Aorta (tissue), 5 donors: ENCODE measurements around the gene GORAB. TPM values are rescaled to one million over a fixed set of nuclear protein-coding genes. Genes with fewer than 3 reads are reported as not detected.

Experiments
- ATAC-seq: fragments of 200-7000 bp; cut with Tn5 transposase; one replicate; pipeline ENCODE4 v1.9.1; 2022; ENCODE audit warnings: moderate library complexity; ENCODE audit not compliant: low FRiP score
- DNase-seq, 2 donors: peaks; one replicate each; pipeline ENCODE4 v3.0.0-alpha.2; 2020
- H3K27ac ChIP-seq, 2 donors: one replicate each; pipeline ENCODE4 v1.5.1; 2013; ENCODE audit warnings: low read length in 2 of 2, mild to moderate bottlenecking in 2 of 2, moderate library complexity in 2 of 2, control low read depth in 1 of 2, inconsistent platforms in 1 of 2, low read depth in 1 of 2
- H3K27me3 ChIP-seq, 2 donors: one replicate each; pipeline ENCODE4 v1.6.1; 2013; ENCODE audit warnings: control low read depth in 1 of 2, low read length in 1 of 2, mild to moderate bottlenecking in 1 of 2, moderate library complexity in 1 of 2; ENCODE audit not compliant: insufficient read depth in 2 of 2, control insufficient read depth in 1 of 2
- H3K36me3 ChIP-seq, 2 donors: one replicate each; pipeline ENCODE4 v1.6.1; 2013; ENCODE audit warnings: control low read depth in 1 of 2, low read length in 1 of 2, mild to moderate bottlenecking in 1 of 2; ENCODE audit not compliant: insufficient read depth in 2 of 2, control insufficient read depth in 1 of 2
- H3K4me1 ChIP-seq, 2 donors: one replicate each; pipeline ENCODE4 v1.6.1; 2013; ENCODE audit warnings: low read length in 2 of 2, control low read depth in 1 of 2, mild to moderate bottlenecking in 1 of 2, moderate library complexity in 1 of 2; ENCODE audit not compliant: insufficient read depth in 2 of 2, control insufficient read depth in 1 of 2
- H3K4me3 ChIP-seq, 2 donors: one replicate each; pipeline ENCODE4 v1.5.1; 2013; ENCODE audit warnings: low read length in 2 of 2, control low read depth in 1 of 2, mild to moderate bottlenecking in 1 of 2
- H3K9me3 ChIP-seq: one replicate; pipeline ENCODE4 v1.6.1; 2013; ENCODE audit warnings: mild to moderate bottlenecking, low read length; ENCODE audit not compliant: control insufficient read depth
- WGBS, 2 donors: extraction: QIAGEN DNeasy Blood & Tissue Kit; methylation state at CpG; one replicate each; pipeline ENCODE4 v1.1.7; 2013; 5-methylcytosine and 5-hydroxymethylcytosine counted together
- intact Hi-C, 2 donors: fragments of 100-400 bp; cut with DNase I; formaldehyde crosslinking; loops; one replicate each; pipeline versions ENCODE4 v1.14.2 to v1.15.0; 2022
- polyA plus RNA-seq, 2 donors: library from polyadenylated mRNA; stranded (reverse); fragments of 200-250 nt; gene quantifications; one replicate each; pipeline ENCODE4 v1.2.3, GENCODE V29; 2013
- total RNA-seq, 2 donors: library from RNA; stranded (reverse); fragmentation: NEBNext Ultra II Directional; extraction: Animal tissue kit (Norgen Biotek cat#: 25700); gene quantifications; one replicate each; pipeline ENCODE4 v1.2.1, GENCODE V29; 2021
- donor health status: healthy with polysubstance abuse.
- donor health status: Bipolar disorder and iron deficiency.
- donor health status: DM: no; HTN: no; CAD: no.
- donor health status: DM: no; HTN: no; CAD: no.
- donor health status: DM: yes; HTN: yes; CAD: no.

The GORAB gene
- total and polyA plus RNA-seq, 4 donors = 6.8 to 18.4 (median 15.6) TPM

DNA sequence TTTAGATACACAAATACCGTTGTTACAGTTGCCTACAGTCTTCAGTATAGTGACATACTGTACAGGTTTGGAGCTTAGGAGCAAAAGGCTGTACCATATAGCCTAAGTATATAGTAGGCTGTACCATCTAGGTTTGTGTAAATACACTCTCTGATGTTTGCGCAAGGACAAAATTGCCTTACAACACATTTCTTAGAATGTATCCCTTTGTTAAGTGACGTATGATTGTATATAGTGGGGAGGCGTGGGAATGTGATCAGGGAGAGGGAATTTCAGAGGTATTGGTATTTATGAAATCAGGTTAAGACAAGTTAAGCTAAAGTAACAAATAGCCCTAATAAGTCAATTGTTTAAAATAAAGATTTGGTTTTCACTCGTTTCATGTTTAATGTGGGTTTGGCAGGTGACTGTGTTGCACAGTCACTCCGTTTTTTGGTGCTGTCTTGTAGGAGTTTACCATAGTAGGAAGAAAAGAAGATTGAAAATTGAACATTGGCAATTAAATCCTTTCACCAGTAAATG lies 2.7 kb downstream of the GORAB start:
- WGBS, 2 donors = 85 to 95% methylated on average over 6 of the region's 6 CpGs
- no peak overlapping the region for H3K4me3 ChIP-seq
- DNase-seq (no peak), ATAC-seq (no peak)
- no peaks in the 10 kb centered on the region for H3K9me3 ChIP-seq
- H3K27ac ChIP-seq = no peak overlapping the region
- peaks cover 0 to 17% of the 10 kb centered on the region in 2 donors for H3K4me1 ChIP-seq
- intact Hi-C loops = loop anchor here (5.0 to 10.0 kb wide), 5 partner anchors 122 to 600 kb away; partner anchors contain the start of gene PRRX1 (in 2 of the 2)
- H3K36me3 ChIP-seq = no peaks in the 10 kb centered on the region
- no peaks in the 10 kb centered on the region for H3K27me3 ChIP-seq

GRCh38 chr1:170535418-170535817 lies 3.5 kb downstream of the GORAB start:
- H3K27me3 ChIP-seq = no peaks in the 10 kb centered on the region
- DNase-seq = no peak
- intact Hi-C loops = loop anchor here in 1 of 2 donors (10.0 kb wide), 3 partner anchors 229 to 601 kb away; no protein-coding TSS in a partner anchor

GRCh38 chr1:170536924-170537551 lies 5.1 kb downstream of the GORAB start:
- 93 to 95% methylated on average over 1 of the region's 1 CpG for WGBS, 2 donors
- peaks cover 0 to 2% of the 10 kb centered on the region in 2 donors for H3K36me3 ChIP-seq

More at GRCh38 chr1:170535418-170535817, 3.5 kb downstream of the GORAB start:
- H3K27ac ChIP-seq = no peak overlapping the region
- no peak for ATAC-seq
- no peak overlapping the region for H3K4me3 ChIP-seq
- H3K36me3 ChIP-seq = no peaks in the 10 kb centered on the region
- H3K9me3 ChIP-seq = no peaks in the 10 kb centered on the region
- H3K4me1 ChIP-seq = peaks cover 0 to 17% of the 10 kb centered on the region in 2 donors
- 97 to 98% methylated on average over 2 of the region's 2 CpGs for WGBS, 2 donors

GRCh38 chr1:170537798-170538503 lies 6.0 kb downstream of the GORAB start:
- no peaks in the 10 kb centered on the region for H3K27me3 ChIP-seq
- H3K9me3 ChIP-seq = no peaks in the 10 kb centered on the region
- intact Hi-C loops = loop anchor here in 1 of 2 donors (10.0 kb wide), 3 partner anchors 227 to 603 kb away; no protein-coding TSS in a partner anchor
- H3K4me3 ChIP-seq = no peak overlapping the region
- no peak for ATAC-seq
- DNase-seq = no peak
- H3K36me3 ChIP-seq = peaks cover 0 to 3% of the 10 kb centered on the region in 2 donors
- no peak overlapping the region for H3K27ac ChIP-seq
- H3K4me1 ChIP-seq = peaks cover 0 to 17% of the 10 kb centered on the region in 2 donors

More at GRCh38 chr1:170536924-170537551, 5.1 kb downstream of the GORAB start:
- Histone ChIP-seq H3K27me3 (no peaks in the 10 kb centered on the region), H3K4me3 (no peak overlapping the region), H3K4me1 (peaks cover 0 to 17% of the 10 kb centered on the region in 2 donors), H3K27ac (no peak overlapping the region), H3K9me3 (no peaks in the 10 kb centered on the region)
- DNase-seq = no peak
- intact Hi-C loops = loop anchor here in 1 of 2 donors (10.0 kb wide), 3 partner anchors 228 to 602 kb away; no protein-coding TSS in a partner anchor
- no peak for ATAC-seq

DNA sequence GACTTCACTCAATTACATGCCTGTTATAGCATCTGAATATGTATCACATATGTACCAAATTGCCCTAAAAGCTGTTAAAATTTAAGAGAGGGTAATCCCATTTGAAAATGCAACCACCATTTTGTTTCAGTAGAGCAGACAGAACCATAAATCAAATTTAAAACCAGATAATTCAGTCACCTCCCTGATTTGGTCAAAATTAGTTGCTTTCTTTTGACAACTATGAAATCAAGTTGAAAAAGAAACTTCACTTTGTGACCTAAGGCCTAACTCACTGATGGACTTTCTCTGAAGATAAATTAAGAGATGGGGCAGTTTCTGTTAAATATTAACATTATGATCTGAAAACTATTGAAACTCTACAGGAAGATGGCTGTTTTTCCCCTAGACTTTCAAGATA lies 6.7 kb downstream of the GORAB start:
- Histone ChIP-seq H3K27me3 (no peaks in the 10 kb centered on the region), H3K36me3 (peaks cover 0 to 5% of the 10 kb centered on the region in 2 donors), H3K27ac (no peak overlapping the region), H3K4me3 (no peak overlapping the region), H3K9me3 (no peaks in the 10 kb centered on the region), H3K4me1 (peaks cover 0 to 12% of the 10 kb centered on the region in 2 donors)
- intact Hi-C loops = loop anchor here in 1 of 2 donors (10.0 kb wide), 3 partner anchors 226 to 604 kb away; no protein-coding TSS in a partner anchor
- no peak for ATAC-seq
- no peak for DNase-seq

DNA sequence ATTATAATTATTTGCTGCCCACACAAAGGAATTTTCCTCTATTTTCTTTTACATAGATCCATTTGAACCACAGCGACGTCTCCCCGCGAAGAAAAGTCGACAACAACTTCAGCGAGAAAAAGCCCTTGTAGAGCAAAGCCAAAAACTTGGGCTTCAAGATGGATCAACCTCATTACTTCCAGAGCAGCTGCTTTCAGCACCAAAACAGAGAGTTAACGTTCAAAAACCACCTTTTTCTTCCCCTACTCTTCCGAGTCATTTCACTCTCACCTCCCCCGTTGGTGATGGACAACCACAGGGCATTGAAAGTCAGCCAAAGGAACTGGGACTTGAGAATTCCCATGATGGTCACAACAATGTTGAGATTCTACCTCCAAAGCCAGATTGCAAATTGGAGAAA lies 7.2 kb downstream of the GORAB start:
- DNase-seq (no peak), ATAC-seq (no peak)
- 90 to 93% methylated on average over 9 of the region's 9 CpGs for WGBS, 2 donors
- no peaks in the 10 kb centered on the region for H3K9me3 ChIP-seq
- no peak overlapping the region for H3K27ac ChIP-seq
- intact Hi-C loops = loop anchor here in 1 of 2 donors (10.0 kb wide), 3 partner anchors 226 to 604 kb away; no protein-coding TSS in a partner anchor
- no peaks in the 10 kb centered on the region for H3K27me3 ChIP-seq
- no peak overlapping the region for H3K4me3 ChIP-seq
- peaks cover 0 to 5% of the 10 kb centered on the region in 2 donors for H3K36me3 ChIP-seq
- peaks cover 0 to 12% of the 10 kb centered on the region in 2 donors for H3K4me1 ChIP-seq

DNA sequence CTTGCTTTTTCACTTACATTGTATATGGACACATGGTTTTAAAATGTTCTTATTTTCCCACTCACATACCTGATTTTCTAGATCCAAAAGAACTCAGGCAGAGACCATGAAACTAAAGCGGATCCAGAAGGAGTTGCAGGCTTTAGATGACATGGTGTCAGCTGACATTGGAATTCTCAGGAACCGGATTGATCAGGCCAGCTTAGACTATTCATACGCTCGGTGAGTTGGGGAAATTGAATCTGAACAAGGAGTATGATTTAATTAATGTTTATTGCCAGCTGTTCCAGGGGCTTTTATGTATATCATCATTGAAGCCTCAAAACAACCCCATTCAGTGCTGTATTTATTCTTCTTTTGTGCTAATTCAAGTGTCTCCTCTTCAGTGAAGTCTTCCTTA lies 12.7 kb downstream of the GORAB start:
- WGBS, 2 donors = 90 to 91% methylated on average over 4 of the region's 4 CpGs
- Histone ChIP-seq H3K27ac (no peak overlapping the region), H3K4me3 (no peak overlapping the region), H3K4me1 (no peaks in the 10 kb centered on the region), H3K36me3 (peaks cover 6 to 13% of the 10 kb centered on the region in 2 donors), H3K27me3 (no peaks in the 10 kb centered on the region), H3K9me3 (no peaks in the 10 kb centered on the region)
- intact Hi-C loops = no loop called here
- no peak for DNase-seq
- ATAC-seq = no peak

- H3K4me3 ChIP-seq = no peak overlapping the region
- ATAC-seq (no peak), DNase-seq (no peak)
- intact Hi-C loops = no loop called here
- H3K27ac ChIP-seq = no peak overlapping the region
- 85 to 98% methylated on average over 1 of the region's 1 CpG for WGBS, 2 donors
- H3K27me3 ChIP-seq = no peaks in the 10 kb centered on the region
- H3K4me1 ChIP-seq = no peaks in the 10 kb centered on the region
- peaks cover 6 to 15% of the 10 kb centered on the region in 2 donors for H3K36me3 ChIP-seq
- H3K9me3 ChIP-seq = no peaks in the 10 kb centered on the region
Measured at GRCh38 chr1:170545476-170545875, 13.5 kb downstream of the GORAB start.
